GM23338 (cell line): ENCODE results near the gene CLCN4. TPM values are rescaled to one million over a fixed set of nuclear protein-coding genes. Genes with fewer than 3 reads are reported as not detected.

ENCODE experiments used
- ATAC-seq: fragments of 200-7000 bp; cut with Tn5 transposase; 3 replicates; pipeline ENCODE4 v1.9.1; 2020
- DNase-seq: peaks from one replicate; pipeline ENCODE4 v3.0.0-alpha.2; 2015; ENCODE audit warnings: low spot score
- H2AFZ ChIP-seq: fragments of 200-600 bp; sonication (generic); 2 replicates; pipeline ENCODE4 v1.8.0; 2016; ENCODE audit warnings: antibody characterized with exemption, mild to moderate bottlenecking, moderate library complexity
- H3F3A ChIP-seq: fragments of 200-600 bp; sonication (generic); replicated peaks from 2 replicates; pipeline ENCODE4 v1.8.0; 2017; ENCODE audit warnings: antibody characterized with exemption, mixed run types, low read depth
- H3K27ac ChIP-seq: fragments of 200-600 bp; sonication (generic); 2 replicates; pipeline ENCODE4 v1.6.1; 2016; ENCODE audit warnings: low read depth
- H3K27me3 ChIP-seq: fragments of 200-600 bp; sonication (generic); 2 replicates; pipeline ENCODE4 v1.8.0; 2016; ENCODE audit warnings: mild to moderate bottlenecking, mixed run types, moderate library complexity; ENCODE audit not compliant: insufficient read depth
- H3K36me3 ChIP-seq: fragments of 200-600 bp; sonication (generic); 2 replicates; pipeline ENCODE4 v1.8.0; 2016; ENCODE audit warnings: mild to moderate bottlenecking; ENCODE audit not compliant: insufficient read depth
- H3K4me1 ChIP-seq: fragments of 200-600 bp; sonication (generic); 2 replicates; pipeline ENCODE4 v1.8.0; 2016; ENCODE audit warnings: mild to moderate bottlenecking, moderate library complexity; ENCODE audit not compliant: insufficient read depth
- H3K4me2 ChIP-seq: fragments of 200-600 bp; sonication (generic); 2 replicates; pipeline ENCODE4 v1.7.1; 2017; ENCODE audit warnings: mixed run types
- H3K4me3 ChIP-seq: fragments of 200-600 bp; sonication (generic); 2 replicates; pipeline ENCODE4 v1.6.1; 2016; ENCODE audit warnings: mixed run types
- H3K79me2 ChIP-seq: fragments of 200-600 bp; sonication (generic); replicated peaks from 2 replicates; pipeline ENCODE4 v1.8.0; 2017; ENCODE audit warnings: mild to moderate bottlenecking; ENCODE audit not compliant: insufficient read depth
- H3K9me2 ChIP-seq: fragments of 200-600 bp; sonication (generic); 2 replicates; pipeline ENCODE4 v1.8.0; 2017; ENCODE audit not compliant: insufficient read depth
- H4K20me1 ChIP-seq: fragments of 200-600 bp; sonication (generic); replicated peaks from 2 replicates; pipeline ENCODE4 v1.8.0; 2017; ENCODE audit warnings: mild to moderate bottlenecking; ENCODE audit not compliant: insufficient read depth
- H3K27ac Mint-ChIP-seq: 2 replicates; pipeline ENCODE4 v1.8.0; 2020; ENCODE audit warnings: inconsistent platforms, mild to moderate bottlenecking, moderate library complexity, mixed read lengths
- H3K27me3 Mint-ChIP-seq: 3 replicates; pipeline ENCODE4 v1.8.0; 2022; ENCODE audit warnings: low read depth, mild to moderate bottlenecking, moderate library complexity, mixed read lengths, inconsistent platforms; ENCODE audit not compliant: insufficient read depth, poor library complexity
- H3K36me3 Mint-ChIP-seq: 3 replicates; pipeline ENCODE4 v1.8.0; 2021; ENCODE audit warnings: low read depth, mild to moderate bottlenecking, inconsistent platforms, moderate library complexity, mixed read lengths
- H3K4me1 Mint-ChIP-seq: 3 replicates; pipeline ENCODE4 v1.8.0; 2020; ENCODE audit warnings: mild to moderate bottlenecking, inconsistent platforms, mixed read lengths
- H3K4me3 Mint-ChIP-seq: 3 replicates; pipeline ENCODE4 v1.8.0; 2021; ENCODE audit warnings: moderate library complexity, mild to moderate bottlenecking, inconsistent platforms, mixed read lengths
- H3K9me3 Mint-ChIP-seq: 3 replicates; pipeline ENCODE4 v1.8.0; 2020; ENCODE audit warnings: moderate library complexity, mild to moderate bottlenecking, inconsistent platforms, mixed read lengths
- CREB1 ChIP-seq: fragments of 250-450 bp; sonication (Bioruptor Pico); IDR thresholded peaks from 2 replicates; pipeline ENCODE4 v1.5.0; 2020; ENCODE audit warnings: low read depth, mild to moderate bottlenecking, moderate library complexity
- EZH2 ChIP-seq: fragments of 200-600 bp; sonication (generic); IDR thresholded peaks from one replicate; pipeline ENCODE4 v1.8.0; 2017; ENCODE audit warnings: antibody characterized with exemption, mild to moderate bottlenecking, low read depth; ENCODE audit not compliant: unreplicated experiment
- EZH2phosphoT487 ChIP-seq: fragments of 200-600 bp; sonication (generic); IDR thresholded peaks from one replicate; pipeline ENCODE4 v1.8.1; 2018; ENCODE audit warnings: antibody characterized with exemption; ENCODE audit not compliant: unreplicated experiment
- JUNB ChIP-seq: IDR thresholded peaks from one replicate; pipeline ENCODE4 v1.6.1; 2016; ENCODE audit warnings: antibody characterized with exemption; ENCODE audit not compliant: unreplicated experiment
- NANOG ChIP-seq: IDR thresholded peaks from 2 replicates; pipeline ENCODE4 v1.6.1; 2016; ENCODE audit warnings: antibody characterized with exemption, borderline replicate concordance
- POLR2AphosphoS5 ChIP-seq: IDR thresholded peaks from 2 replicates; pipeline ENCODE4 v1.6.1; 2016; ENCODE audit warnings: antibody characterized with exemption, low read depth
- STAT1 ChIP-seq: IDR thresholded peaks from one replicate; pipeline ENCODE4 v1.6.1; 2016; ENCODE audit warnings: antibody characterized with exemption; ENCODE audit not compliant: unreplicated experiment
- ZNF114 ChIP-seq: fragments of 250-450 bp; sonication (Bioruptor Pico); IDR thresholded peaks from 2 replicates; pipeline ENCODE4 v1.5.0; 2020; ENCODE audit warnings: mild to moderate bottlenecking, moderate library complexity
- ZNF331 ChIP-seq: fragments of 250-450 bp; sonication (Bioruptor Pico); IDR thresholded peaks from 2 replicates; pipeline ENCODE4 v1.5.0; 2020; ENCODE audit warnings: low read depth, mild to moderate bottlenecking, moderate library complexity
- polyA plus RNA-seq: library from polyadenylated mRNA; unstranded; fragments of >200 nt; fragmentation: Nextera tagmentation; extraction: Ambion mirVana; gene quantifications from 2 replicates; pipeline ENCODE4 v1.2.1, GENCODE V29; 2016
- total RNA-seq: library from RNA; depleted of rRNA; stranded (reverse); fragments of >200 nt; shearing (Covaris generic); gene quantifications from 2 replicates; pipeline ENCODE4 v1.2.3, GENCODE V29; 2014
- TF ChIP-seq, protein P1 (sequence below): IDR thresholded peaks from 2 replicates; pipeline ENCODE4 v1.6.1; 2016; ENCODE audit warnings: antibody characterized with exemption
- TF ChIP-seq, protein P2 (sequence below), 2 experiments: fragments of 200-600 bp in 1 of 2; sonication (generic) in 1 of 2; conservative IDR thresholded peaks; 2 replicates each; pipeline versions ENCODE4 v1.5.1 to v1.6.1; 2016 to 2017; ENCODE audit warnings: antibody characterized with exemption in 2 of 2, low read depth in 2 of 2, mild to moderate bottlenecking in 2 of 2, moderate library complexity in 1 of 2
- TF ChIP-seq, protein P3 (sequence below): fragments of 250-450 bp; sonication (Bioruptor Pico); IDR thresholded peaks from 2 replicates; pipeline ENCODE4 v1.5.0; 2020; ENCODE audit warnings: mild to moderate bottlenecking, moderate library complexity

The CLCN4 gene
- total and polyA plus RNA-seq, 2 experiments from 2014 or later, result 1.2 to 4.9 TPM

DNA sequence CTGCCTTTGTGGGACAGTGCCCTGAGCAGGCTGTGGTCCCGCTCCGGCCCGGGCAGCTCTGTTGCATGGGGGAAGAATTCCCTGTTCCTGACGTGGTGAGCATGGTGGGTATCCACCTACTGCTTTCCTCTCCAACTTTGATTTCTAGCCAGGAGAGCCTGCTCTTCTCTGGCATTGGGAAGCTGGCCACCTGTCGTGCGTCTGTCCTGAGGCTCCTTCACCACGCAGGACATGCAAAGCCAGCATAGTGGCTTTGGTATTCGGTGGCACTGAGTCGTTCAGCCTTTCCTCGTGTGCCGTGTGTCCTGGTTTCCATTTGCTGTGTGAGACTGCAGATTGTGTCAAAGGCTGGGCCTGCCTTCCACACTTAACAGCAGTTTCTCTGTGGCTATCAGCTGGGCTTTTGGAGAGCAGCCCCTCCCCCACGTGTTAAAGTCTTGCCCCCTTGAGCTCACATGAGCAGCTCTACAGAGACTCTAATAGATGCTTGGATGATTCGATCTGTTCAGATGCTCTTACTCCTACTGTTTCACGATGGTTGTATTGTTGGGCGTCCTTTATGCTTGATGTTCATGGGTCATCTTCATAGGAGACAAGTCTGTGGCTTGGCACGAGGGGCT is 46.3 kb upstream of the CLCN4 start:
- no peak for ATAC-seq
- Histone ChIP-seq H3K4me1 (no peaks in the 10 kb centered on the region), H3K36me3 (no peaks in the 10 kb centered on the region), H4K20me1 (no peaks in the 10 kb centered on the region), H3K79me2 (no peaks in the 10 kb centered on the region), H3F3A (no peaks in the 10 kb centered on the region), H3K27ac (no peak overlapping the region), H3K9me2 (no peaks in the 10 kb centered on the region), H2AFZ (no peak overlapping the region), H3K4me3 (no peak overlapping the region), H3K27me3 (no peaks in the 10 kb centered on the region), H3K4me2 (no peak overlapping the region)
- H3K27me3 Mint-ChIP-seq, result peaks cover 3% of the 10 kb centered on the region
- H3K9me3 Mint-ChIP-seq, result no peaks in the 10 kb centered on the region
- no peak overlapping the region for H3K4me3 Mint-ChIP-seq
- no peak for DNase-seq
- peaks cover 14% of the 10 kb centered on the region; the same call in 2 of the 3 replicates for H3K36me3 Mint-ChIP-seq
- no peak for TF ChIP-seq JUNB
- TF ChIP-seq EZH2phosphoT487, result no peak
- TF ChIP-seq, protein P1, sequence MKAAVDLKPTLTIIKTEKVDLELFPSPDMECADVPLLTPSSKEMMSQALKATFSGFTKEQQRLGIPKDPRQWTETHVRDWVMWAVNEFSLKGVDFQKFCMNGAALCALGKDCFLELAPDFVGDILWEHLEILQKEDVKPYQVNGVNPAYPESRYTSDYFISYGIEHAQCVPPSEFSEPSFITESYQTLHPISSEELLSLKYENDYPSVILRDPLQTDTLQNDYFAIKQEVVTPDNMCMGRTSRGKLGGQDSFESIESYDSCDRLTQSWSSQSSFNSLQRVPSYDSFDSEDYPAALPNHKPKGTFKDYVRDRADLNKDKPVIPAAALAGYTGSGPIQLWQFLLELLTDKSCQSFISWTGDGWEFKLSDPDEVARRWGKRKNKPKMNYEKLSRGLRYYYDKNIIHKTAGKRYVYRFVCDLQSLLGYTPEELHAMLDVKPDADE, result no peak
- TF ChIP-seq ZNF331 (CRISPR knock-in tag), result no peak
- TF ChIP-seq STAT1, result no peak
- TF ChIP-seq, protein P2, sequence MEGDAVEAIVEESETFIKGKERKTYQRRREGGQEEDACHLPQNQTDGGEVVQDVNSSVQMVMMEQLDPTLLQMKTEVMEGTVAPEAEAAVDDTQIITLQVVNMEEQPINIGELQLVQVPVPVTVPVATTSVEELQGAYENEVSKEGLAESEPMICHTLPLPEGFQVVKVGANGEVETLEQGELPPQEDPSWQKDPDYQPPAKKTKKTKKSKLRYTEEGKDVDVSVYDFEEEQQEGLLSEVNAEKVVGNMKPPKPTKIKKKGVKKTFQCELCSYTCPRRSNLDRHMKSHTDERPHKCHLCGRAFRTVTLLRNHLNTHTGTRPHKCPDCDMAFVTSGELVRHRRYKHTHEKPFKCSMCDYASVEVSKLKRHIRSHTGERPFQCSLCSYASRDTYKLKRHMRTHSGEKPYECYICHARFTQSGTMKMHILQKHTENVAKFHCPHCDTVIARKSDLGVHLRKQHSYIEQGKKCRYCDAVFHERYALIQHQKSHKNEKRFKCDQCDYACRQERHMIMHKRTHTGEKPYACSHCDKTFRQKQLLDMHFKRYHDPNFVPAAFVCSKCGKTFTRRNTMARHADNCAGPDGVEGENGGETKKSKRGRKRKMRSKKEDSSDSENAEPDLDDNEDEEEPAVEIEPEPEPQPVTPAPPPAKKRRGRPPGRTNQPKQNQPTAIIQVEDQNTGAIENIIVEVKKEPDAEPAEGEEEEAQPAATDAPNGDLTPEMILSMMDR (conservative IDR thresholded peaks at IDR 0.05; ENCODE audit: low read depth in 2 of 2), result no peak
- TF ChIP-seq, protein P3, sequence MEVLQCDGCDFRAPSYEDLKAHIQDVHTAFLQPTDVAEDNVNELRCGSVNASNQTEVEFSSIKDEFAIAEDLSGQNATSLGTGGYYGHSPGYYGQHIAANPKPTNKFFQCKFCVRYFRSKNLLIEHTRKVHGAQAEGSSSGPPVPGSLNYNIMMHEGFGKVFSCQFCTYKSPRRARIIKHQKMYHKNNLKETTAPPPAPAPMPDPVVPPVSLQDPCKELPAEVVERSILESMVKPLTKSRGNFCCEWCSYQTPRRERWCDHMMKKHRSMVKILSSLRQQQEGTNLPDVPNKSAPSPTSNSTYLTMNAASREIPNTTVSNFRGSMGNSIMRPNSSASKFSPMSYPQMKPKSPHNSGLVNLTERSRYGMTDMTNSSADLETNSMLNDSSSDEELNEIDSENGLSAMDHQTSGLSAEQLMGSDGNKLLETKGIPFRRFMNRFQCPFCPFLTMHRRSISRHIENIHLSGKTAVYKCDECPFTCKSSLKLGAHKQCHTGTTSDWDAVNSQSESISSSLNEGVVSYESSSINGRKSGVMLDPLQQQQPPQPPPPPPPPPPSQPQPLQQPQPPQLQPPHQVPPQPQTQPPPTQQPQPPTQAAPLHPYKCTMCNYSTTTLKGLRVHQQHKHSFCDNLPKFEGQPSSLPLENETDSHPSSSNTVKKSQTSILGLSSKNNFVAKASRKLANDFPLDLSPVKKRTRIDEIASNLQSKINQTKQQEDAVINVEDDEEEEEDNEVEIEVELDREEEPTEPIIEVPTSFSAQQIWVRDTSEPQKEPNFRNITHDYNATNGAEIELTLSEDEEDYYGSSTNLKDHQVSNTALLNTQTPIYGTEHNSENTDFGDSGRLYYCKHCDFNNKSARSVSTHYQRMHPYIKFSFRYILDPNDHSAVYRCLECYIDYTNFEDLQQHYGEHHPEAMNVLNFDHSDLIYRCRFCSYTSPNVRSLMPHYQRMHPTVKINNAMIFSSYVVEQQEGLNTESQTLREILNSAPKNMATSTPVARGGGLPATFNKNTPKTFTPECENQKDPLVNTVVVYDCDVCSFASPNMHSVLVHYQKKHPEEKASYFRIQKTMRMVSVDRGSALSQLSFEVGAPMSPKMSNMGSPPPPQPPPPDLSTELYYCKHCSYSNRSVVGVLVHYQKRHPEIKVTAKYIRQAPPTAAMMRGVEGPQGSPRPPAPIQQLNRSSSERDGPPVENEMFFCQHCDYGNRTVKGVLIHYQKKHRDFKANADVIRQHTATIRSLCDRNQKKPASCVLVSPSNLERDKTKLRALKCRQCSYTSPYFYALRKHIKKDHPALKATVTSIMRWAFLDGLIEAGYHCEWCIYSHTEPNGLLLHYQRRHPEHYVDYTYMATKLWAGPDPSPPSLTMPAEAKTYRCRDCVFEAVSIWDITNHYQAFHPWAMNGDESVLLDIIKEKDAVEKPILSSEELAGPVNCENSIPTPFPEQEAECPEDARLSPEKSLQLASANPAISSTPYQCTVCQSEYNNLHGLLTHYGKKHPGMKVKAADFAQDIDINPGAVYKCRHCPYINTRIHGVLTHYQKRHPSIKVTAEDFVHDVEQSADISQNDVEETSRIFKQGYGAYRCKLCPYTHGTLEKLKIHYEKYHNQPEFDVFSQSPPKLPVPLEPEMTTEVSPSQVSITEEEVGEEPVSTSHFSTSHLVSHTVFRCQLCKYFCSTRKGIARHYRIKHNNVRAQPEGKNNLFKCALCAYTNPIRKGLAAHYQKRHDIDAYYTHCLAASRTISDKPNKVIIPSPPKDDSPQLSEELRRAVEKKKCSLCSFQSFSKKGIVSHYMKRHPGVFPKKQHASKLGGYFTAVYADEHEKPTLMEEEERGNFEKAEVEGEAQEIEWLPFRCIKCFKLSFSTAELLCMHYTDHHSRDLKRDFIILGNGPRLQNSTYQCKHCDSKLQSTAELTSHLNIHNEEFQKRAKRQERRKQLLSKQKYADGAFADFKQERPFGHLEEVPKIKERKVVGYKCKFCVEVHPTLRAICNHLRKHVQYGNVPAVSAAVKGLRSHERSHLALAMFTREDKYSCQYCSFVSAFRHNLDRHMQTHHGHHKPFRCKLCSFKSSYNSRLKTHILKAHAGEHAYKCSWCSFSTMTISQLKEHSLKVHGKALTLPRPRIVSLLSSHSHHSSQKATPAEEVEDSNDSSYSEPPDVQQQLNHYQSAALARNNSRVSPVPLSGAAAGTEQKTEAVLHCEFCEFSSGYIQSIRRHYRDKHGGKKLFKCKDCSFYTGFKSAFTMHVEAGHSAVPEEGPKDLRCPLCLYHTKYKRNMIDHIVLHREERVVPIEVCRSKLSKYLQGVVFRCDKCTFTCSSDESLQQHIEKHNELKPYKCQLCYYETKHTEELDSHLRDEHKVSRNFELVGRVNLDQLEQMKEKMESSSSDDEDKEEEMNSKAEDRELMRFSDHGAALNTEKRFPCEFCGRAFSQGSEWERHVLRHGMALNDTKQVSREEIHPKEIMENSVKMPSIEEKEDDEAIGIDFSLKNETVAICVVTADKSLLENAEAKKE (CRISPR knock-in tag), result no peak
- TF ChIP-seq EZH2, result no peak
- no peak for TF ChIP-seq POLR2AphosphoS5
- no peak for TF ChIP-seq NANOG
- no peak for TF ChIP-seq CREB1
- TF ChIP-seq ZNF114 (CRISPR knock-in tag), result no peak
- H3K27ac Mint-ChIP-seq, result no peak overlapping the region
- peaks cover 9% of the 10 kb centered on the region; the same call in 2 of the 3 replicates for H3K4me1 Mint-ChIP-seq
